Right cardiac atrium (tissue), 5 donors: ENCODE measurements around the gene SLC37A2. TPM values are rescaled to one million over a fixed set of nuclear protein-coding genes. Genes with fewer than 3 reads are reported as not detected.
A peak's percentile ranks its signal among the peaks of the same experiment; 100 is the strongest.

Experiments
- ATAC-seq, 2 donors: fragments of 200-7000 bp; cut with Tn5 transposase; one replicate each; pipeline versions ENCODE4 v1.8.0 to v1.9.1; 2020; ENCODE audit warnings: moderate library complexity in 2 of 2, mild to moderate bottlenecking in 1 of 2
- DNase-seq, 3 donors: peaks; one replicate each; pipeline ENCODE4 v3.0.0-alpha.2; 2020
- H3K27ac ChIP-seq: one replicate; pipeline ENCODE4 v1.5.1; 2013; ENCODE audit warnings: mild to moderate bottlenecking, low read length, control low read depth, moderate library complexity
- H3K27me3 ChIP-seq: one replicate; pipeline ENCODE4 v1.6.1; 2013; ENCODE audit not compliant: control insufficient read depth, insufficient read depth
- H3K4me1 ChIP-seq: one replicate; pipeline ENCODE4 v1.6.1; 2013; ENCODE audit warnings: low read length; ENCODE audit not compliant: control insufficient read depth, insufficient read depth
- H3K4me3 ChIP-seq: one replicate; pipeline ENCODE4 v1.5.1; 2013; ENCODE audit warnings: low read length, control low read depth
- H3K9me3 ChIP-seq: one replicate; pipeline ENCODE4 v1.6.1; 2013; ENCODE audit warnings: low read length; ENCODE audit not compliant: control insufficient read depth
- WGBS: extraction: QIAGEN DNeasy Blood & Tissue Kit; methylation state at CpG from one replicate; pipeline ENCODE4 v1.1.7; 2013; 5-methylcytosine and 5-hydroxymethylcytosine counted together
- intact Hi-C, 4 donors: fragments of 100-400 bp; cut with DNase I; formaldehyde crosslinking; loops; one replicate each; pipeline versions ENCODE4 v1.11.0 to v1.14.0; 2022 to 2023
- polyA plus RNA-seq: library from polyadenylated mRNA; stranded (reverse); fragments of 200-250 nt; gene quantifications from one replicate; pipeline ENCODE4 v1.2.3, GENCODE V29; 2013
- total RNA-seq, 4 donors: library from RNA; stranded (reverse); fragmentation: NEBNext Ultra II Directional; extraction: Animal tissue kit (Norgen Biotek cat#: 25700); gene quantifications; one replicate each; pipeline ENCODE4 v1.2.1, GENCODE V29; 2021
- donor health status: healthy with polysubstance abuse.
- donor health status: DM: no; HTN: yes; CAD: no.
- donor health status: DM: no; HTN: no; CAD: no.
- donor health status: DM: no; HTN: yes; CAD: no; lungs with severe emphysema.
- donor health status: DM: yes; HTN: yes; CAD: no.

Gene SLC37A2
- total and polyA plus RNA-seq, 5 donors, result 0.97 to 4.6 (median 4.1) TPM

GRCh38 chr11:125093502-125093901 is 30.4 kb downstream of the SLC37A2 start:
- 67% methylated on average over 4 of the region's 4 CpGs for WGBS
- no peak overlapping the region for H3K4me3 ChIP-seq
- no peak for DNase-seq
- no peak overlapping the region for H3K27ac ChIP-seq
- no peaks in the 10 kb centered on the region for H3K27me3 ChIP-seq
- peaks cover 4% of the 10 kb centered on the region for H3K4me1 ChIP-seq
- ATAC-seq, result peak in 1 of 2 donors; percentile 56
- intact Hi-C loops, result loop anchor here in 2 of 4 donors (5.0 to 10.0 kb wide), 7 partner anchors 49 to 341 kb away; no protein-coding TSS in a partner anchor
- H3K9me3 ChIP-seq, result no peaks in the 10 kb centered on the region

DNA sequence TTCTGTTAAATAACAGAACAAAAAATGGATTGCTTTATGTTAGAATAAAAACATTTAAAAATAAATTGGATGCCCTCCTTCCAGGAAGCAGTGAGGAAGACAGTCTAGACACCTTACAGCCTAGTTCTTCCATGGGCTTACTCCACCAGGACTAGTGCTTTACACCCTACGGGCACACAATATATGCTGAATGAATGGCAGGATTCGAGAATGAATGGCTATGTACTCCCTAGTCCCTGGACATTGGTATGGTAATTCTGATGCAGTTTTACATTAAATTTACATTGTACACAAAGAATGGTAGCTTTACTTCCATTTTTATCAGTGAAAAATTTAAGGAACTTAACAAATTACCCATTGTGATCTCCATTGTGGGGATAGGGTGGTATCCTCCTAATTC is 31.6 kb downstream of the SLC37A2 start:
- intact Hi-C loops, result loop anchor here in 2 of 4 donors (5.0 to 10.0 kb wide), 7 partner anchors 48 to 340 kb away; no protein-coding TSS in a partner anchor
- DNase-seq, result no peak
- no peak for ATAC-seq
- no peak overlapping the region for H3K27ac ChIP-seq
- WGBS, result 91% methylated on average over 2 of the region's 2 CpGs
- H3K4me3 ChIP-seq, result no peak overlapping the region
- peaks cover 4% of the 10 kb centered on the region for H3K4me1 ChIP-seq
- no peaks in the 10 kb centered on the region for H3K9me3 ChIP-seq
- H3K27me3 ChIP-seq, result no peaks in the 10 kb centered on the region

- ATAC-seq (no peak), DNase-seq (no peak)
- no peaks in the 10 kb centered on the region for H3K9me3 ChIP-seq
- H3K27me3 ChIP-seq, result no peaks in the 10 kb centered on the region
- intact Hi-C loops, result loop anchor here in 1 of 4 donors (10.0 kb wide), 1 partner anchor 245 kb away; no protein-coding TSS in a partner anchor
- no peak overlapping the region for H3K27ac ChIP-seq
- no peak overlapping the region for H3K4me3 ChIP-seq
- no peaks in the 10 kb centered on the region for H3K4me1 ChIP-seq
- 85% methylated on average over 2 of the region's 2 CpGs for WGBS
Measured at GRCh38 chr11:125100136-125100535, 37.0 kb downstream of the SLC37A2 start.

DNA sequence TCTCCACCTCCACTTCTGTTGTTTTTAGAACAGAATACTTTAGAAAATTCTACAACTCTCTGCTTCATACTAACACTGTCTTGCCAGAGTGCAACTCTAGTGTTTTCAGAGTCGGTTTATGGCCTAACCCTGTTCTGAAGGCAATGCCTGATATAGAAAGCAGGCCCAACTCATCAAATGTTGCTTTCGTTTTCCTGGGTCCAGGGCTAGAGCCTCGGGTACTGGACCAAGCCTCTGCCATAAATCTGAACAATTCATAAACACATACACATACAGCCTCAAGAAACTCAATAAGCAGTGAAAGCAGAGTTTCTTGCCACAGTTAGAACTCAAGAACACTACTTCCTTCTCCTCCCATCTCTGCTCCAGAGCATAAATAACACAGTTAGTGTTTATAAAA is 38.5 kb downstream of the SLC37A2 start:
- intact Hi-C loops, result loop anchor here in 1 of 4 donors (10.0 kb wide), 1 partner anchor 243 kb away; no protein-coding TSS in a partner anchor
- WGBS, result 80% methylated on average over 3 of the region's 3 CpGs
- ATAC-seq, result no peak
- no peak for DNase-seq
- no peak overlapping the region for H3K27ac ChIP-seq
- no peak overlapping the region for H3K4me3 ChIP-seq
- H3K9me3 ChIP-seq, result no peaks in the 10 kb centered on the region
- H3K4me1 ChIP-seq, result no peaks in the 10 kb centered on the region
- H3K27me3 ChIP-seq, result no peaks in the 10 kb centered on the region

DNA sequence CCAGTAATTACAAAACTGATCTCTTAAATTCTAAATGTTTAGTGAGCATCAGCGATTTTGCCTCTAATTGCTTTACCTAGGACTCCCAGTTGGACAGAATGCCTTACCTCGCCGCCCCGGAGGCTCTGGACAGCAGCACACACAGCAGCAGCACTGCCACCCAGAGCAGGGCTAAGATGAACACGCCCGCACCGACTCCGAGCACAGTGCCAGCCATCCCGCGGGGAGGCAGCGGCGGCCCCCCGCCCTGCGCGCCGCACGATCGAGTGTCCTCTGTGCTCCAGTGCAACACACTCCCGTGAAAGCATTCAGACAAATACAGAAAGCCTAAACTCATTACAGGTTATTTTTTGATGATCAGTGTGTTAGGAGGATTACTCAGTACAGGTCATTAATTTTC is 38.9 kb downstream of the SLC37A2 start:
- Histone ChIP-seq H3K4me3 (no peak overlapping the region), H3K9me3 (no peaks in the 10 kb centered on the region), H3K4me1 (no peaks in the 10 kb centered on the region), H3K27ac (no peak overlapping the region), H3K27me3 (no peaks in the 10 kb centered on the region)
- 94% methylated on average over 19 of the region's 19 CpGs for WGBS
- intact Hi-C loops, result loop anchor here in 1 of 4 donors (10.0 kb wide), 1 partner anchor 243 kb away; no protein-coding TSS in a partner anchor
- DNase-seq (peak in 1 of 3 donors; percentile 36), ATAC-seq (no peak)

- H3K4me3 ChIP-seq, result no peak overlapping the region
- H3K27me3 ChIP-seq, result no peaks in the 10 kb centered on the region
- no peaks in the 10 kb centered on the region for H3K4me1 ChIP-seq
- 95% methylated on average over 7 of the region's 7 CpGs for WGBS
- ATAC-seq (no peak), DNase-seq (no peak)
- intact Hi-C loops, result loop anchor here in 1 of 4 donors (10.0 kb wide), 1 partner anchor 242 kb away; no protein-coding TSS in a partner anchor
- H3K9me3 ChIP-seq, result no peaks in the 10 kb centered on the region
- H3K27ac ChIP-seq, result no peak overlapping the region
Measured at GRCh38 chr11:125102510-125102909, 39.4 kb downstream of the SLC37A2 start.

- intact Hi-C loops, result loop anchor here in 1 of 4 donors (10.0 kb wide), 1 partner anchor 239 kb away; no protein-coding TSS in a partner anchor
- ATAC-seq, result no peak
- 98% methylated on average over 1 of the region's 1 CpG for WGBS
Measured at GRCh38 chr11:125105926-125106325, 42.8 kb downstream of the SLC37A2 start.

DNA sequence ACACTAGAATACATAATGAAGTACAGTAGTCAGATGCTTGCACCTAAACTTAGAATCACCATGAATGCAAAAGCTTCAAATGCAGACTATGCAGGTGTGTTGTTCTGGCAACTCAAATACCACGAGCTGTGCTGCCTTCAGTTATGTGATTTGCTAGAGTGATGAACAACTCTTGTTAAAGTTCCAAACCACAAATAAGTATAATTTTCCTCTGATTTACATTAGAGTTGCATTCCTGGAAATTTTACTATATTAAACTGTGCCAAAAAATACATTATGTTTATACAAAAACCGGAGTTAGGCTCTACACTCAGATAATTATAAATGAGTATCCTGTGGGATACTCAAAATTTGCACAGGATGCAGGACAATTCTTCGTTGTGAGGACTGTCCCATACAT is 45.4 kb downstream of the SLC37A2 start:
- ATAC-seq (no peak), DNase-seq (no peak)
- Histone ChIP-seq H3K9me3 (no peaks in the 10 kb centered on the region), H3K27me3 (no peaks in the 10 kb centered on the region), H3K27ac (no peak overlapping the region), H3K4me1 (no peaks in the 10 kb centered on the region), H3K4me3 (no peak overlapping the region)
- whole genome bisulfite sequencing, result 63% methylated on average over 3 of the region's 3 CpGs
- intact Hi-C loops, result loop anchor here in 1 of 4 donors (10.0 kb wide), 1 partner anchor 236 kb away; no protein-coding TSS in a partner anchor

More at GRCh38 chr11:125105926-125106325, 42.8 kb downstream of the SLC37A2 start:
- H3K9me3 ChIP-seq, result no peaks in the 10 kb centered on the region
- no peaks in the 10 kb centered on the region for H3K4me1 ChIP-seq
- H3K27ac ChIP-seq, result no peak overlapping the region
- no peak overlapping the region for H3K4me3 ChIP-seq
- no peaks in the 10 kb centered on the region for H3K27me3 ChIP-seq
- no peak for DNase-seq

DNA sequence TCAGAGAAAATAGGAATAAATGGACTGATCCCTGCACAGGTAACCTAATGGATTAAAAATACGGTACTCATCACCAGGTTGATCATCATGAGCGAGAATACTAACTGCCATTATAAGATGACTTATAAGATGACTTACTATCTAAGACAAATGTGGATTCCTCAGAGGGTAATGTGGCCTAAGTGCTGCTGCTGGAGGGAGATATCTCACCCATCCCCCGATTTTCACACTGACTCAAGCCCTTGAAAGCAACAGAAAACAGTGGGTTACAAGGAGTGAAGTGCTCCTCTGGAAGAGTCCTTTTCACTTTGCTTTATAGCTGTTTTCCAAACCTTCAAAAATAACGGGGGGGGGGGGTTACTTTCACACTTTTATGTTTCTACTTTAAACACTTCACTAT is 47.4 kb downstream of the SLC37A2 start:
- 53% methylated on average over 4 of the region's 4 CpGs for WGBS
- ATAC-seq (no peak), DNase-seq (no peak)
- peak overlapping the region; percentile 88 for H3K4me3 ChIP-seq
- no peaks in the 10 kb centered on the region for H3K4me1 ChIP-seq
- no peaks in the 10 kb centered on the region for H3K9me3 ChIP-seq
- intact Hi-C loops, result no loop called here
- no peaks in the 10 kb centered on the region for H3K27me3 ChIP-seq
- no peak overlapping the region for H3K27ac ChIP-seq

DNA sequence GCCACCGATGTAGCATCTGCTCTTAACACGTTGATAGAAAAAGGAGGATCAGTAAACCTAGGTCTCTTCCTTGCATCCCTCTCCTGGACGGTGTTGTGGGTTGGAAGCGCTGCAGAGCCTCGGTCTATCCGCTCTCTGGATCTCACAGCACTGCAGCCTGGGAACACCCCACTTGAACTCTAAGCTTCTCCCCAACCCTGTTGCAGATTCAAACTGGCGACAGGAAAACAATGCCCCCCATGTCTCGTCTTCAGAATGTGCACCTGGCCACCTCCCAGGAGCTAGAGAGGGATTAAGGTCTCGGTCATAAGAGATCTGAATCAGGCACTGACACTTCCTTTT is 47.9 kb downstream of the SLC37A2 start:
- no peaks in the 10 kb centered on the region for H3K27me3 ChIP-seq
- H3K27ac ChIP-seq, result peak overlapping the region; percentile 94
- no peaks in the 10 kb centered on the region for H3K4me1 ChIP-seq
- no peaks in the 10 kb centered on the region for H3K9me3 ChIP-seq
- intact Hi-C loops, result no loop called here
- DNase-seq, result no peak
- WGBS, result 1% methylated on average over 9 of the region's 9 CpGs
- H3K4me3 ChIP-seq, result peak overlapping the region; percentile 88
- ATAC-seq, result no peak

DNA sequence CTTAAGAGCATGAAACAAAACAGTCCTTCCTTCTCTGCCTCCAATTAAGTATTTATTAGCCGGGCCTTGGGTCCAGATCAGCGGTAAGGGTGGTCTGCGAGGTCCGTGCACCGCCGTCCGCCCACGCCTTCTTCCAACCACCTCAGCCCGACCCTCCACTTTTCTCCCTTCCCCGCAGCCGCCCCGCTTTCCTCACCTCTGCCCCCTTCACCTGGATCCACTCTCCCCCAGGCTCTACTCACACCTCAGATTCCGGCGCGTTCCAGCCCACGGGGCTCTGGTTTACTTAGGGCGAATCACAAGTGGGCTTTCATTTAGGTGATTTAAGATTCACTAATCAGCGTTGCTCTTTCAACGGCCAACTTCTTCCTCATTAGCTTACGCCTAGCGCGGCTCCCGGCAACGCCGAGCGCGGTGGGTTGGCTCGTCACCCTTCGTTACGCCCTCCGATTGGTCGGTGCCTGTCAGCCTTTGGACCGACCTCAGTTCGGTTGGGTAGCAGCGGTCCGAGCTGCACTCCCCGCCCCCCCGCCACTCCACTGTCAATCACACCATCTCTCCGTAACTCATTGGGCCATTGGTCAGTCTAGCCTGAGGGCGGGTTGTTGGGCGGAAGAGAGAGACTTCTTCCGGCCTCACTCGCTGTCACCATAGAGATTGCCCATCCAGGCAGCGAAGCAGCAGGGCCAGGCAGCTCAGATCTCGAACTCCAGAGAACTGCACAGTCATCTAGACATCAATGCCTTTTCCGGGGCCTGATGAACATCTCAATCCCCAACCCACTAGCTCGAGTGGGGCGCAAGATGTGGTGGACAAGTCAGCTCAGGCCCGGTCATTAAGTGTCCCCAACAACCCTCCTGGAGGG is 48.5 kb downstream of the SLC37A2 start, which contains the start of gene TMEM218:
TSS of gene TMEM218 (minus strand) at position 284 of the 865 bp plus-strand sequence. CDS start 9,385 bp downstream, outside the sequence.
- DNase-seq, result peak; percentile 100
- Histone ChIP-seq H3K4me3 (peak within 1 kb of the TSS; percentile 88), H3K27ac (peak within 1 kb of the TSS; percentile 94), H3K4me1 (no peaks in the 10 kb centered on the region), H3K9me3 (no peaks in the 10 kb centered on the region), H3K27me3 (no peaks in the 10 kb centered on the region)
- 5% methylated on average over 49 of the region's 49 CpGs for WGBS
- ATAC-seq, result peak; percentile 100
- intact Hi-C loops, result no loop called here
